Endothelial cell of umbilical vein (primary cell): ENCODE measurements around the gene FES. TPM values are rescaled to one million over a fixed set of nuclear protein-coding genes. Genes with fewer than 3 reads are reported as not detected.

ENCODE experiments used
- BruUV-seq: library from RNA; stranded (reverse); fragments of 400-500 nt; replicated peaks from 2 replicates; lab custom pipeline; 2021; lab: Mats Ljungman, UMichigan
- CTCF ChIA-PET: fragments of 300-600, 350-600 bp; sonication (Branson Sonifier 250); formaldehyde crosslinking; loops from one replicate; lab custom pipeline; 2021; ENCODE audit warnings: antibody characterized with exemption, inconsistent platforms; lab: Charles Lee
- POLR2A ChIA-PET: fragments of 300-600, 350-600 bp; sonication (Branson Sonifier 250); formaldehyde crosslinking; loops from one replicate; lab custom pipeline; 2021; ENCODE audit warnings: antibody characterized with exemption, inconsistent platforms; lab: Charles Lee
- DNase-seq: peaks from one replicate; pipeline ENCODE4 v3.0.0-alpha.2; 2011; ENCODE audit warnings: low read depth, low spot score
- FAIRE-seq: peaks from 2 replicates; lab custom pipeline; 2011; peaks lifted over from hg19 to GRCh38; lab: Jason Lieb, UNC
- H2AFZ ChIP-seq: 2 replicates; pipeline ENCODE4 v1.6.0; 2012; ENCODE audit warnings: low read depth, low read length, control low read depth, inconsistent platforms
- H3K27ac ChIP-seq: 2 replicates; pipeline ENCODE4 v1.5.1; 2011; ENCODE audit warnings: low read depth, mild to moderate bottlenecking, control low read depth, low read length, moderate library complexity; ENCODE audit not compliant: insufficient read depth
- H3K27me3 ChIP-seq, 2 experiments: 2 replicates each; pipeline versions ENCODE4 v1.6.0 to v1.6.1; 2011; ENCODE audit warnings: low read length in 2 of 2, mixed read lengths in 1 of 2; ENCODE audit not compliant: control insufficient read depth in 2 of 2, insufficient read depth in 2 of 2
- H3K36me3 ChIP-seq, 2 experiments: 2 replicates in 1 of 2; 3 replicates in 1 of 2; pipeline ENCODE4 v1.5.1; 2011; ENCODE audit warnings: low read length in 2 of 2, mild to moderate bottlenecking in 1 of 2, moderate library complexity in 1 of 2; ENCODE audit not compliant: control insufficient read depth in 2 of 2, insufficient read depth in 2 of 2; ENCODE audit errors: extremely low read depth in 1 of 2
- H3K4me1 ChIP-seq: 3 replicates; pipeline ENCODE4 v1.5.1; 2011; ENCODE audit warnings: mild to moderate bottlenecking, low read length; ENCODE audit not compliant: control insufficient read depth, insufficient read depth; ENCODE audit errors: extremely low read depth
- H3K4me2 ChIP-seq: 2 replicates; pipeline ENCODE4 v1.6.1; 2011; ENCODE audit warnings: low read length, control low read depth, mixed read lengths; ENCODE audit not compliant: insufficient read depth
- H3K4me3 ChIP-seq, 3 experiments: fragments of 200-600 bp in 1 of 3; sonication (generic), shearing (Covaris generic) in 1 of 3; replicated peaks in 1 of 3; 2 replicates each; pipeline ENCODE4 v1.5.1; 2011 to 2016; ENCODE audit warnings: control low read depth in 3 of 3, low read length in 3 of 3, mild to moderate bottlenecking in 2 of 3, inconsistent platforms in 1 of 3, low read depth in 1 of 3, moderate library complexity in 1 of 3; ENCODE audit not compliant: insufficient read depth in 1 of 3
- H3K79me2 ChIP-seq: 2 replicates; pipeline ENCODE4 v1.6.0; 2012; ENCODE audit warnings: low read length, inconsistent platforms; ENCODE audit not compliant: control insufficient read depth, insufficient read depth
- H3K9ac ChIP-seq: replicated peaks from 2 replicates; pipeline ENCODE3; 2011; ENCODE audit warnings: low read length, control low read depth; ENCODE audit not compliant: insufficient read depth; ENCODE audit errors: extremely low read depth
- H3K9me1 ChIP-seq: replicated peaks from 3 replicates; pipeline ENCODE4 v1.6.0; 2011; ENCODE audit warnings: mild to moderate bottlenecking, low read length; ENCODE audit not compliant: control insufficient read depth, insufficient read depth; ENCODE audit errors: extremely low read depth
- H3K9me3 ChIP-seq: replicated peaks from 2 replicates; pipeline ENCODE4 v1.5.1; 2012; ENCODE audit warnings: low read length, inconsistent platforms; ENCODE audit not compliant: control insufficient read depth, insufficient read depth
- H4K20me1 ChIP-seq: replicated peaks from 2 replicates; pipeline ENCODE3; 2011; ENCODE audit warnings: mild to moderate bottlenecking, low read length; ENCODE audit not compliant: control insufficient read depth, insufficient read depth; ENCODE audit errors: extremely low read depth
- CTCF ChIP-seq, 2 donors: IDR thresholded peaks; 1 replicate in 1 of 2; 2 replicates in 1 of 2; pipeline ENCODE4 v1.5.1; 2011; ENCODE audit warnings: low read length in 2 of 2, mild to moderate bottlenecking in 2 of 2, moderate library complexity in 2 of 2, control low read depth in 1 of 2, inconsistent platforms in 1 of 2, low read depth in 1 of 2; ENCODE audit not compliant: insufficient read depth in 1 of 2; ENCODE audit errors: extremely low read depth in 1 of 2
- EZH2 ChIP-seq: IDR thresholded peaks from 2 replicates; pipeline ENCODE4 v1.6.1; 2012; ENCODE audit warnings: borderline replicate concordance, low read depth, mild to moderate bottlenecking, moderate library complexity, low read length, inconsistent platforms; ENCODE audit not compliant: severe bottlenecking
- FOS ChIP-seq: IDR thresholded peaks from 2 replicates; pipeline ENCODE4 v1.6.1; 2011; ENCODE audit warnings: mild to moderate bottlenecking, low read length, moderate library complexity, borderline replicate concordance; ENCODE audit not compliant: insufficient read depth
- GATA2 ChIP-seq: IDR thresholded peaks from 2 replicates; pipeline ENCODE4 v1.7.0; 2011; ENCODE audit warnings: low read depth, mild to moderate bottlenecking, moderate library complexity, mixed read lengths, low read length; ENCODE audit not compliant: insufficient read length, insufficient read depth
- JUN ChIP-seq: IDR thresholded peaks from 2 replicates; pipeline ENCODE4 v1.6.1; 2011; ENCODE audit warnings: borderline replicate concordance, low read depth; ENCODE audit not compliant: insufficient read length, insufficient read depth
- MYC ChIP-seq: IDR thresholded peaks from one replicate; pipeline ENCODE4 v1.6.1; 2011; ENCODE audit warnings: mild to moderate bottlenecking, low read depth, low read length
- POLR2A ChIP-seq: IDR thresholded peaks from 2 replicates; pipeline ENCODE4 v1.6.1; 2012; ENCODE audit warnings: low read depth, mild to moderate bottlenecking, control low read depth, low read length
- POLR2AphosphoS5 ChIP-seq: IDR thresholded peaks from 2 replicates; pipeline ENCODE4 v1.6.1; 2012; ENCODE audit warnings: low read depth, mild to moderate bottlenecking, control low read depth, low read length, moderate library complexity; ENCODE audit not compliant: insufficient read depth
- dilution Hi-C: fragments of 300-500 bp; cut with MboI; formaldehyde crosslinking; loops from one replicate; pipeline ENCODE4 v1.15.0; 2019; ENCODE audit warnings: low sequenced_read_pairs; ENCODE audit not compliant: extremely low pct_ligation_motif_present
- intact Hi-C: fragments of 100-400 bp; cut with micrococcal nuclease; formaldehyde crosslinking; loops from one replicate; pipeline ENCODE4 v1.10.0; 2022
- polyA plus RNA-seq, 4 experiments: library from polyadenylated mRNA; depleted of rRNA in 3 of 4; stranded (reverse) in 3 of 4; unstranded in 1 of 4; fragments of >200 nt; gene quantifications; 2 replicates each; pipeline versions ENCODE4 v1.2.1 to v1.2.3, GENCODE V29; 2011 to 2012; ENCODE audit warnings: missing spikeins in 1 of 4
- total RNA-seq: library from RNA; stranded (reverse); gene quantifications from 2 replicates; pipeline ENCODE4 v1.2.3, GENCODE V29; 2021
- TF ChIP-seq, protein P1 (sequence below): IDR thresholded peaks from 2 replicates; pipeline ENCODE4 v1.6.1; 2011; ENCODE audit not compliant: insufficient read depth, insufficient read length

FES gene
- total and polyA plus RNA-seq, 2 donors (not counting 3 experiments of a cell fraction or from before 2014, with no cell fraction given), result 41.5 to 58.1 TPM

DNA sequence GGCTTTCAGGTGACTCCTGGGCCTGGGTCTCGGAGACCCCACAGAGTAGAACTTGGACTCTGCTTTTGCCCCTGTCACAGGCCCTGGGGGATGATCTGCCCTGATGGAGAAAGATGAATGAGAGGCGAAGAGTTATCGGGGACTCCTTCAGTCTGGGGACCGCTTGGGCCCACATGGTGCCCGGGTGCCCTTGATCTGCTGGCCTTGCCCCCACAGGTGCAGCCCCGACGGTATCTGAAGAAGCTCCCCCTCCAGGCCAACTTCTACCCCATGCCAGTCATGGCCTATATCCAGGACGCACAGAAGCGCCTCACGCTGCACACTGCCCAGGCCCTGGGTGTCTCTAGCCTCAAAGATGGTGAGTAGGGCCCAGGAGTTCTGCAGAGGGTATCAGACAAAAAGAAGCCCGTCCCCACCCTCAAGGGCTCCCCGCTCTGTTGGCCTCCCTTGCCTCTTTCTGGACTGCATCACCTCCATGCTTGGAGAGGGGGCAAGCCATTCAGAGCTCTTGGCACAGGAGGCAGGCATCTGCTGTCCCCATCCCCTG is 29.2 kb downstream of the FES start:
- no peak overlapping the region for H3K27ac ChIP-seq
- H3K9ac ChIP-seq, result no peak overlapping the region
- H3K4me2 ChIP-seq, result no peak overlapping the region
- CTCF ChIA-PET, result interaction anchor here (1.7 kb wide), 1 partner anchor 19 kb away, joined by 6 read pairs; the partner anchor contains the start of gene HDDC3
- H3K9me1 ChIP-seq, result no peaks in the 10 kb centered on the region
- H3K27me3 ChIP-seq, result no peaks in the 10 kb centered on the region
- intact Hi-C loops (no loop called here), dilution Hi-C loops (no loop called here)
- no peaks in the 10 kb centered on the region for H4K20me1 ChIP-seq
- TF ChIP-seq MYC (no peak), POLR2AphosphoS5 (no peak)
- no peak overlapping the region for H3K4me3 ChIP-seq
- DNase-seq (no peak), FAIRE-seq (no peak)
- H3K9me3 ChIP-seq, result no peaks in the 10 kb centered on the region
- H3K36me3 ChIP-seq, result peaks cover 6 to 69% of the 10 kb centered on the region in 2 experiments
- no peak overlapping the region for H2AFZ ChIP-seq
- POLR2A ChIA-PET, result no interaction called here
- BruUV-seq, result no TSS peak
- H3K4me1 ChIP-seq, result no peaks in the 10 kb centered on the region
- H3K79me2 ChIP-seq, result no peaks in the 10 kb centered on the region

DNA sequence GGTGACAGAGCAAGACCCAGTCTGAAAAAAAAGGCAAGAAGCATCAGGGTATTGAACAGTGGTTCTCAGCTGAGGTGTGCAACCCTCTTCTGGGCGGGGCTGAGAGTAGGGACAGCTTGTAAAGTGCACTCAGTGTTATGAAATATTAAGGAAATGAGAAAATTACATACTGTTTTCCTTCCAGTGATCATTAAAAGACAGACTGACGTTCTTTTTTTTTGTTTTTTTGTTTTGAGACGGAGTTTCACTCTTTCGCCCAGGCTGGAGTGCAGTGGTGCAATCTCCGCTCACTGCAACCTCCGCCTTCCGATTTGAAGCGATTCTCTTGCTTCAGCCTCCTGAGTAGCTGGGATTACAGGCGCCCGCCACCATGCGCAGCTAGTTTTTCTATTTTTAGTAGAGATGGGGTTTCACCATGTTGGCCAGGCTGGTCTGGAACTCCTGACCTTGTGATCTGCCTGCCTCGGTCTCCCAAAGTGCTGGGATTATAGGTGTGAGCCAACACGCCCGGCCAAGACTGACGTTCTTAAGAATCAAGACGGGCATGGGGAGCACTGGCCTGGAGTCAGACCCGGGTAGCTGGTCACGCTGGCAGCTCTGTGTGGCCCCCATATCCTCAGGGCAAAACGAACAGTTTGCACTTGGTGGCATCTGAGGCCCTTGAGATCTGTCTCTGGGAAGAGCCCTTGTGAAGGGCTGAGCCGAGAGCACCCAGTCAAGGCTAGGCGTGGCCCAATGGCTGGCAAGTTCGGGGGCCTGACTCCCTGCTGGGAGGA is 30.2 kb downstream of the FES start:
- Histone ChIP-seq H3K36me3 (peaks cover 7 to 69% of the 10 kb centered on the region in 2 experiments), H3K9ac (no peak overlapping the region), H3K27ac (no peak overlapping the region), H3K79me2 (no peaks in the 10 kb centered on the region), H3K27me3 (no peaks in the 10 kb centered on the region), H4K20me1 (no peaks in the 10 kb centered on the region), H2AFZ (no peak overlapping the region), H3K9me1 (no peaks in the 10 kb centered on the region), H3K4me3 (no peak overlapping the region), H3K4me2 (no peak overlapping the region), H3K4me1 (no peaks in the 10 kb centered on the region), H3K9me3 (no peaks in the 10 kb centered on the region)
- FAIRE-seq, result no peak
- ChIA-PET POLR2A (no interaction called here), CTCF (interaction anchor here (1.7 kb wide), 1 partner anchor 18 kb away, joined by 6 read pairs; the partner anchor contains the start of gene HDDC3)
- BruUV-seq, result no TSS peak
- dilution Hi-C loops, result no loop called here
- no peak for DNase-seq
- intact Hi-C loops, result no loop called here
- TF ChIP-seq POLR2A, result no peak
- no peak for TF ChIP-seq EZH2
- TF ChIP-seq CTCF (IDR thresholded peaks at IDR 0.05; ENCODE audit: extremely low read depth in 1 of 2, insufficient read depth in 1 of 2, low read depth in 1 of 2, low read length in 2 of 2), result no peak
- TF ChIP-seq FOS, result no peak
- TF ChIP-seq, protein P1, sequence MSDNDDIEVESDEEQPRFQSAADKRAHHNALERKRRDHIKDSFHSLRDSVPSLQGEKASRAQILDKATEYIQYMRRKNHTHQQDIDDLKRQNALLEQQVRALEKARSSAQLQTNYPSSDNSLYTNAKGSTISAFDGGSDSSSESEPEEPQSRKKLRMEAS, result no peak
- TF ChIP-seq GATA2, result no peak
- no peak for TF ChIP-seq POLR2AphosphoS5
- TF ChIP-seq JUN, result no peak
- no peak for TF ChIP-seq MYC
